Osteoblast (primary cell): ENCODE data around the gene ANP32A. TPM values are rescaled to one million over a fixed set of nuclear protein-coding genes. Genes with fewer than 3 reads are reported as not detected.

Experiments used
- DNase-seq: peaks from one replicate; pipeline ENCODE4 v3.0.0; 2011; ENCODE audit warnings: low spot score, mixed read lengths; ENCODE audit not compliant: insufficient read length; ENCODE audit errors: missing footprints
- H2AFZ ChIP-seq: 2 replicates; pipeline ENCODE4 v1.6.0; 2011; ENCODE audit warnings: mild to moderate bottlenecking, low read length
- H3K27ac ChIP-seq: 2 replicates; pipeline ENCODE4 v1.5.1; 2011; ENCODE audit warnings: mild to moderate bottlenecking, low read depth, low read length, moderate library complexity
- H3K27me3 ChIP-seq: 2 replicates; pipeline ENCODE4 v1.6.0; 2012; ENCODE audit warnings: mild to moderate bottlenecking, control low read depth, inconsistent platforms, low read length, moderate library complexity; ENCODE audit not compliant: insufficient read depth
- H3K36me3 ChIP-seq: 2 replicates; pipeline ENCODE4 v1.5.1; 2011; ENCODE audit warnings: mild to moderate bottlenecking, low read length, control low read depth, moderate library complexity; ENCODE audit not compliant: insufficient read depth
- H3K4me1 ChIP-seq: 2 replicates; pipeline ENCODE4 v1.5.1; 2011; ENCODE audit warnings: mild to moderate bottlenecking, low read length, control low read depth, moderate library complexity; ENCODE audit not compliant: insufficient read depth
- H3K4me2 ChIP-seq: 2 replicates; pipeline ENCODE4 v1.6.0; 2011; ENCODE audit warnings: mild to moderate bottlenecking, low read length; ENCODE audit not compliant: insufficient read depth
- H3K4me3 ChIP-seq: fragments of 200-600 bp; sonication (generic); 3 replicates; pipeline ENCODE4 v1.5.1; 2012; ENCODE audit warnings: mild to moderate bottlenecking, low read length, inconsistent platforms; ENCODE audit not compliant: insufficient read depth
- H3K79me2 ChIP-seq: 2 replicates; pipeline ENCODE4 v1.6.0; 2012; ENCODE audit warnings: mild to moderate bottlenecking, low read length, control low read depth, inconsistent platforms; ENCODE audit not compliant: insufficient read depth
- H3K9me3 ChIP-seq: 2 replicates; pipeline ENCODE4 v1.5.1; 2011; ENCODE audit warnings: low read depth, low read length, control low read depth
- H4K20me1 ChIP-seq: 2 replicates; pipeline ENCODE4 v1.6.0; 2012; ENCODE audit warnings: mild to moderate bottlenecking, low read length, control low read depth; ENCODE audit not compliant: insufficient read depth
- total RNA-seq: library from RNA; depleted of rRNA; stranded (reverse); fragments of >200 nt; gene quantifications from 2 replicates; pipeline ENCODE4 v1.2.3, GENCODE V29; 2012
- TF ChIP-seq, protein P1 (sequence below): IDR thresholded peaks from 2 replicates; pipeline ENCODE4 v1.5.1; 2011; ENCODE audit warnings: mild to moderate bottlenecking, low read depth, low read length, moderate library complexity; ENCODE audit errors: extremely low read depth

The ANP32A gene
- total RNA-seq, 1 donor, result 29.7 TPM

DNA sequence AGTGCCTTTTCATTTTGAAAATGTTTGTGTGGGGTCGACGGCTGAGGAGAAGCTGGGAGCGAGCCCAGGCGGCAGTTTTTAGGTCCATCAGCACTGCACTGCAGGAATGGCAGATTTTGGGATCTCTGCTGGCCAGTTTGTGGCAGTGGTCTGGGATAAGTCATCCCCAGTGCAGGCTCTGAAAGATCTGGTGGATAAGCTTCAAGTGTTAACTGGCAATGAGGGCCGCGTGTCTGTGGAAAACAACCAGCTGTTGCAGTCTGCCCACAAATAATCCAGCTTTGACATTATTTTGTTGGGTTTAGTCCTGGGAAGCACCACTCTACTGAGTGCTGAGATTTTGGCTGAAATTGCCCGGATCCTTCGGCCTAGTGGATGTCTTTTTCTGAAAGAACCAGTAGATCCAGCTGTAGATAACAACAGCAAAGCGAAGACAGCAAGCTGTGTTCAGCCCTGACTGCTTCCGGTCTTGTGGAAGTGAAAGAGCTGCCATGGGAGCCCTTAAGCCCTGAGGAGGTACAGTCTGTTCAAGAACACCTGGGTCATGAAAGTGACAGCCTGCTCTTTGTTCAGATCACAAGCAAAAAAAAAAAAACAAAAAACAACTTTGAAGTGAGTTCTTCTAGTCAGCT is 13.1 kb upstream of the ANP32A start:
- TF ChIP-seq, protein P1, sequence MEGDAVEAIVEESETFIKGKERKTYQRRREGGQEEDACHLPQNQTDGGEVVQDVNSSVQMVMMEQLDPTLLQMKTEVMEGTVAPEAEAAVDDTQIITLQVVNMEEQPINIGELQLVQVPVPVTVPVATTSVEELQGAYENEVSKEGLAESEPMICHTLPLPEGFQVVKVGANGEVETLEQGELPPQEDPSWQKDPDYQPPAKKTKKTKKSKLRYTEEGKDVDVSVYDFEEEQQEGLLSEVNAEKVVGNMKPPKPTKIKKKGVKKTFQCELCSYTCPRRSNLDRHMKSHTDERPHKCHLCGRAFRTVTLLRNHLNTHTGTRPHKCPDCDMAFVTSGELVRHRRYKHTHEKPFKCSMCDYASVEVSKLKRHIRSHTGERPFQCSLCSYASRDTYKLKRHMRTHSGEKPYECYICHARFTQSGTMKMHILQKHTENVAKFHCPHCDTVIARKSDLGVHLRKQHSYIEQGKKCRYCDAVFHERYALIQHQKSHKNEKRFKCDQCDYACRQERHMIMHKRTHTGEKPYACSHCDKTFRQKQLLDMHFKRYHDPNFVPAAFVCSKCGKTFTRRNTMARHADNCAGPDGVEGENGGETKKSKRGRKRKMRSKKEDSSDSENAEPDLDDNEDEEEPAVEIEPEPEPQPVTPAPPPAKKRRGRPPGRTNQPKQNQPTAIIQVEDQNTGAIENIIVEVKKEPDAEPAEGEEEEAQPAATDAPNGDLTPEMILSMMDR, result no peak
- Histone ChIP-seq H3K27me3 (peaks cover 25% of the 10 kb centered on the region), H3K36me3 (no peaks in the 10 kb centered on the region), H4K20me1 (no peaks in the 10 kb centered on the region), H3K79me2 (no peaks in the 10 kb centered on the region), H3K27ac (no peak overlapping the region), H3K4me3 (no peak overlapping the region), H2AFZ (no peak overlapping the region), H3K9me3 (peaks cover 4% of the 10 kb centered on the region), H3K4me2 (no peak overlapping the region), H3K4me1 (no peaks in the 10 kb centered on the region)
- no peak for DNase-seq

DNA sequence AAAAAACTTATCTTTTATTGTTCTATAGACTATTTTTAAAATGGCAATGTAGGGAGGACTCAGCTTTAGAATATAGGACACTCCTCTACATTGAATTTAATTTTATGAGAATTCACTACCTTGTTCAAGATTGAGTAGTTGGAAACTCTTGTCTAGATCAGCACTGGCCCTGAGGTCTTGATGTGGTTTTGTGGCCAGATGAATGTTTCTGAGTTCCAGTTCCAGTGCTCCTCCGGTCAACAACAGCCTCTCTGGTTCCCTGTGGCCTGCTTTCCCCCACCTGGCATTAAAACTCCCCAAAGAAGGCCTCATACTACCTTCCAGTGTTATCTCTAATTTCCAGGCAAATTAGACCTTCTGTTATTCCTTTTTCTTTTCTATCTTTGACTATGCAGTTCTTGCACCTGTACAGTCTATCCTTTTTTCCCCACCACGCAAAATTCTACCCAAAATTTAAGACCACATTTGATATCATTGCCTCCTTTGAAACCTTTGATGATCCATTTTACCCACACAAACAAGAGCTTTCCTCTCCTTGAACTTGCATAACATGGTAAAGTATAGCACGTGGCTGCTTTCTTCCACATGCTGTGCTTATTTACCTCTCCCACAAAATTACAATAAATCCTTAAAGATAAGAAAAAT is 9.6 kb upstream of the ANP32A start:
- DNase-seq, result no peak
- Histone ChIP-seq H3K9me3 (peaks cover 2% of the 10 kb centered on the region), H4K20me1 (no peaks in the 10 kb centered on the region), H3K27ac (no peak overlapping the region), H2AFZ (no peak overlapping the region), H3K4me2 (no peak overlapping the region), H3K79me2 (no peaks in the 10 kb centered on the region), H3K4me1 (no peaks in the 10 kb centered on the region), H3K4me3 (no peak overlapping the region), H3K36me3 (no peaks in the 10 kb centered on the region), H3K27me3 (peaks cover 24% of the 10 kb centered on the region)
- TF ChIP-seq, protein P1, result no peak

DNA sequence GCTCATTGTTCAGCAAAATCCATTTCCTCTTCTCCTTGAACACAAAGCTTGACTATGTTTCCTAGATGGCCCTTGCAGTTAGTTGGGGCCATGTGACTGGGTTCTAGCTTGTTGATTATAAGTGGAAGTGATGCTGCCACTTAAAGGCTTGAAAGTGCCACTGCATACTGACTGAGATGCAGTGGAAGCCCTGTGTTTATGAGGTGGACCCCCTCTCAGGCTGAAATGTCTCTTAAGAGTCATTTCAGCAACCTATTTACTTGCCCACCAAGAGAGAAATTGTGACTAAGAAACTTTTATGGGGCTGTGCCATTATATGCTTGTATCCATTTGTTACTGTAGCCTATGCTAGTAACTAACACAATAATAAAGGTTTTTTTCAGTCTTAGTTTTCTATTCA is 8.4 kb upstream of the ANP32A start:
- H3K4me1 ChIP-seq, result no peaks in the 10 kb centered on the region
- no peak overlapping the region for H2AFZ ChIP-seq
- H4K20me1 ChIP-seq, result no peaks in the 10 kb centered on the region
- H3K4me2 ChIP-seq, result no peak overlapping the region
- no peak overlapping the region for H3K4me3 ChIP-seq
- no peaks in the 10 kb centered on the region for H3K36me3 ChIP-seq
- no peaks in the 10 kb centered on the region for H3K9me3 ChIP-seq
- H3K27me3 ChIP-seq, result peaks cover 24% of the 10 kb centered on the region
- no peak overlapping the region for H3K27ac ChIP-seq
- H3K79me2 ChIP-seq, result no peaks in the 10 kb centered on the region
- TF ChIP-seq, protein P1, result peak; percentile 42
- peak; percentile 58 for DNase-seq

DNA sequence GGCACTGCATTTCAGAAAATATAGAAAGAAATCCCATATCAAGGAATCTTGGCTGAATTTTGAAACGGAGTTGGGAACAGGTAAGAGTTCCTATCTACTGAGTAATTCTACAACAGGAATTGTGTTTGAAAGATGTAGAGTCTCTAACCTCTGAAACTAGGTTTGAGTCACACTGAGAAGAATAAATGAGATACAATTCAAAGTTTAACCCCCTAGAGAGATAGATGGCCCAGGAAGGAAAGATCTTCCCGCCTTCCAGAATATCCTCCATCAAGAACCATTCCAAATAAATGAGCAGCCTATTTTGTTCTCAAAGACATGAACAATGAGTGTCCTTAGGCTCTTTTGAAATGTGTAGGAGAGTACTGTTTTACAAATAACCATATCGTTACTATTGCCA is 2.9 kb upstream of the ANP32A start:
- Histone ChIP-seq H3K4me3 (no peak overlapping the region), H3K9me3 (no peaks in the 10 kb centered on the region), H3K27me3 (no peaks in the 10 kb centered on the region)

More for the DNA sequence above, 2.9 kb upstream of the ANP32A start:
- Histone ChIP-seq H3K79me2 (peaks cover 28% of the 10 kb centered on the region), H3K4me2 (no peak overlapping the region), H4K20me1 (no peaks in the 10 kb centered on the region), H2AFZ (no peak overlapping the region), H3K4me1 (peaks cover 10% of the 10 kb centered on the region), H3K27ac (no peak overlapping the region), H3K36me3 (no peaks in the 10 kb centered on the region)
- TF ChIP-seq, protein P1, result no peak
- no peak for DNase-seq
